GM23338 (cell line): Measurements from ENCODE around the gene POLE. TPM values are rescaled to one million over a fixed set of nuclear protein-coding genes. Genes with fewer than 3 reads are reported as not detected.

Experiments used
- ATAC-seq: fragments of 200-7000 bp; cut with Tn5 transposase; 3 replicates; pipeline ENCODE4 v1.9.1; 2020
- DNase-seq: peaks from one replicate; pipeline ENCODE4 v3.0.0-alpha.2; 2015; ENCODE audit warnings: low spot score
- H2AFZ ChIP-seq: fragments of 200-600 bp; sonication (generic); 2 replicates; pipeline ENCODE4 v1.8.0; 2016; ENCODE audit warnings: antibody characterized with exemption, mild to moderate bottlenecking, moderate library complexity
- H3F3A ChIP-seq: fragments of 200-600 bp; sonication (generic); replicated peaks from 2 replicates; pipeline ENCODE4 v1.8.0; 2017; ENCODE audit warnings: antibody characterized with exemption, mixed run types, low read depth
- H3K27ac ChIP-seq: fragments of 200-600 bp; sonication (generic); 2 replicates; pipeline ENCODE4 v1.6.1; 2016; ENCODE audit warnings: low read depth
- H3K27me3 ChIP-seq: fragments of 200-600 bp; sonication (generic); 2 replicates; pipeline ENCODE4 v1.8.0; 2016; ENCODE audit warnings: mild to moderate bottlenecking, mixed run types, moderate library complexity; ENCODE audit not compliant: insufficient read depth
- H3K36me3 ChIP-seq: fragments of 200-600 bp; sonication (generic); 2 replicates; pipeline ENCODE4 v1.8.0; 2016; ENCODE audit warnings: mild to moderate bottlenecking; ENCODE audit not compliant: insufficient read depth
- H3K4me1 ChIP-seq: fragments of 200-600 bp; sonication (generic); 2 replicates; pipeline ENCODE4 v1.8.0; 2016; ENCODE audit warnings: mild to moderate bottlenecking, moderate library complexity; ENCODE audit not compliant: insufficient read depth
- H3K4me2 ChIP-seq: fragments of 200-600 bp; sonication (generic); 2 replicates; pipeline ENCODE4 v1.7.1; 2017; ENCODE audit warnings: mixed run types
- H3K4me3 ChIP-seq: fragments of 200-600 bp; sonication (generic); 2 replicates; pipeline ENCODE4 v1.6.1; 2016; ENCODE audit warnings: mixed run types
- H3K79me2 ChIP-seq: fragments of 200-600 bp; sonication (generic); replicated peaks from 2 replicates; pipeline ENCODE4 v1.8.0; 2017; ENCODE audit warnings: mild to moderate bottlenecking; ENCODE audit not compliant: insufficient read depth
- H3K9me2 ChIP-seq: fragments of 200-600 bp; sonication (generic); 2 replicates; pipeline ENCODE4 v1.8.0; 2017; ENCODE audit not compliant: insufficient read depth
- H4K20me1 ChIP-seq: fragments of 200-600 bp; sonication (generic); replicated peaks from 2 replicates; pipeline ENCODE4 v1.8.0; 2017; ENCODE audit warnings: mild to moderate bottlenecking; ENCODE audit not compliant: insufficient read depth
- H3K27ac Mint-ChIP-seq: 2 replicates; pipeline ENCODE4 v1.8.0; 2020; ENCODE audit warnings: inconsistent platforms, mild to moderate bottlenecking, moderate library complexity, mixed read lengths
- H3K27me3 Mint-ChIP-seq: 3 replicates; pipeline ENCODE4 v1.8.0; 2022; ENCODE audit warnings: low read depth, mild to moderate bottlenecking, moderate library complexity, mixed read lengths, inconsistent platforms; ENCODE audit not compliant: insufficient read depth, poor library complexity
- H3K36me3 Mint-ChIP-seq: 3 replicates; pipeline ENCODE4 v1.8.0; 2021; ENCODE audit warnings: low read depth, mild to moderate bottlenecking, inconsistent platforms, moderate library complexity, mixed read lengths
- H3K4me1 Mint-ChIP-seq: 3 replicates; pipeline ENCODE4 v1.8.0; 2020; ENCODE audit warnings: mild to moderate bottlenecking, inconsistent platforms, mixed read lengths
- H3K4me3 Mint-ChIP-seq: 3 replicates; pipeline ENCODE4 v1.8.0; 2021; ENCODE audit warnings: moderate library complexity, mild to moderate bottlenecking, inconsistent platforms, mixed read lengths
- H3K9me3 Mint-ChIP-seq: 3 replicates; pipeline ENCODE4 v1.8.0; 2020; ENCODE audit warnings: moderate library complexity, mild to moderate bottlenecking, inconsistent platforms, mixed read lengths
- CREB1 ChIP-seq: fragments of 250-450 bp; sonication (Bioruptor Pico); IDR thresholded peaks from 2 replicates; pipeline ENCODE4 v1.5.0; 2020; ENCODE audit warnings: low read depth, mild to moderate bottlenecking, moderate library complexity
- CTCF ChIP-seq, 2 experiments: fragments of 200-600 bp in 1 of 2; sonication (generic) in 1 of 2; conservative IDR thresholded peaks; 2 replicates each; pipeline versions ENCODE4 v1.5.1 to v1.6.1; 2016 to 2017; ENCODE audit warnings: antibody characterized with exemption in 2 of 2, low read depth in 2 of 2, mild to moderate bottlenecking in 2 of 2, moderate library complexity in 1 of 2
- ETS1 ChIP-seq: IDR thresholded peaks from 2 replicates; pipeline ENCODE4 v1.6.1; 2016; ENCODE audit warnings: antibody characterized with exemption
- EZH2 ChIP-seq: fragments of 200-600 bp; sonication (generic); IDR thresholded peaks from one replicate; pipeline ENCODE4 v1.8.0; 2017; ENCODE audit warnings: antibody characterized with exemption, mild to moderate bottlenecking, low read depth; ENCODE audit not compliant: unreplicated experiment
- EZH2phosphoT487 ChIP-seq: fragments of 200-600 bp; sonication (generic); IDR thresholded peaks from one replicate; pipeline ENCODE4 v1.8.1; 2018; ENCODE audit warnings: antibody characterized with exemption; ENCODE audit not compliant: unreplicated experiment
- NANOG ChIP-seq: IDR thresholded peaks from 2 replicates; pipeline ENCODE4 v1.6.1; 2016; ENCODE audit warnings: antibody characterized with exemption, borderline replicate concordance
- REST ChIP-seq: IDR thresholded peaks from one replicate; pipeline ENCODE4 v1.6.1; 2018; ENCODE audit warnings: antibody characterized with exemption; ENCODE audit not compliant: unreplicated experiment
- ZNF114 ChIP-seq: fragments of 250-450 bp; sonication (Bioruptor Pico); IDR thresholded peaks from 2 replicates; pipeline ENCODE4 v1.5.0; 2020; ENCODE audit warnings: mild to moderate bottlenecking, moderate library complexity
- polyA plus RNA-seq: library from polyadenylated mRNA; unstranded; fragments of >200 nt; fragmentation: Nextera tagmentation; extraction: Ambion mirVana; gene quantifications from 2 replicates; pipeline ENCODE4 v1.2.1, GENCODE V29; 2016
- total RNA-seq: library from RNA; depleted of rRNA; stranded (reverse); fragments of >200 nt; shearing (Covaris generic); gene quantifications from 2 replicates; pipeline ENCODE4 v1.2.3, GENCODE V29; 2014

Gene POLE
- total and polyA plus RNA-seq, 2 experiments from 2014 or later = 33.6 to 125 TPM

GRCh38 chr12:132578118-132578517 is 109.0 kb downstream of the POLE start (continued):
- TF ChIP-seq CTCF (conservative IDR thresholded peaks at IDR 0.05; ENCODE audit: low read depth in 2 of 2) = no peak
- no peak for TF ChIP-seq REST

- no peaks in the 10 kb centered on the region for H3K4me1 ChIP-seq
- TF ChIP-seq EZH2phosphoT487 = no peak
- TF ChIP-seq CTCF (conservative IDR thresholded peaks at IDR 0.05; ENCODE audit: low read depth in 2 of 2) = no peak
- no peak for TF ChIP-seq CREB1
- TF ChIP-seq EZH2 = no peak
- no peak for TF ChIP-seq ZNF114 (CRISPR knock-in tag)
- no peak for TF ChIP-seq NANOG
- no peak for TF ChIP-seq ETS1
Observed at GRCh38 chr12:132577191-132577920, 109.8 kb downstream of the POLE start.

More at GRCh38 chr12:132577191-132577920, 109.8 kb downstream of the POLE start:
- Histone ChIP-seq H3K4me2 (no peak overlapping the region), H3K79me2 (no peaks in the 10 kb centered on the region), H3K27me3 (peaks cover 2% of the 10 kb centered on the region; the same call in 1 of the 2 replicates), H3F3A (peaks cover 20% of the 10 kb centered on the region), H2AFZ (no peak overlapping the region), H3K27ac (no peak overlapping the region), H3K4me3 (no peak overlapping the region), H3K36me3 (no peaks in the 10 kb centered on the region), H3K9me2 (no peaks in the 10 kb centered on the region), H4K20me1 (peaks cover 27% of the 10 kb centered on the region)
- no peak overlapping the region for H3K27ac Mint-ChIP-seq
- peaks cover 3% of the 10 kb centered on the region; the same call in 1 of the 3 replicates for H3K4me1 Mint-ChIP-seq
- DNase-seq (no peak), ATAC-seq (no peak)
- no peaks in the 10 kb centered on the region for H3K9me3 Mint-ChIP-seq
- H3K27me3 Mint-ChIP-seq = peaks cover 31% of the 10 kb centered on the region
- peaks cover 40% of the 10 kb centered on the region for H3K36me3 Mint-ChIP-seq
- H3K4me3 Mint-ChIP-seq = no peak overlapping the region; the same call in 2 of the 3 replicates
